ENCODE data around the gene RDH13.

Gene RDH13

DNA sequence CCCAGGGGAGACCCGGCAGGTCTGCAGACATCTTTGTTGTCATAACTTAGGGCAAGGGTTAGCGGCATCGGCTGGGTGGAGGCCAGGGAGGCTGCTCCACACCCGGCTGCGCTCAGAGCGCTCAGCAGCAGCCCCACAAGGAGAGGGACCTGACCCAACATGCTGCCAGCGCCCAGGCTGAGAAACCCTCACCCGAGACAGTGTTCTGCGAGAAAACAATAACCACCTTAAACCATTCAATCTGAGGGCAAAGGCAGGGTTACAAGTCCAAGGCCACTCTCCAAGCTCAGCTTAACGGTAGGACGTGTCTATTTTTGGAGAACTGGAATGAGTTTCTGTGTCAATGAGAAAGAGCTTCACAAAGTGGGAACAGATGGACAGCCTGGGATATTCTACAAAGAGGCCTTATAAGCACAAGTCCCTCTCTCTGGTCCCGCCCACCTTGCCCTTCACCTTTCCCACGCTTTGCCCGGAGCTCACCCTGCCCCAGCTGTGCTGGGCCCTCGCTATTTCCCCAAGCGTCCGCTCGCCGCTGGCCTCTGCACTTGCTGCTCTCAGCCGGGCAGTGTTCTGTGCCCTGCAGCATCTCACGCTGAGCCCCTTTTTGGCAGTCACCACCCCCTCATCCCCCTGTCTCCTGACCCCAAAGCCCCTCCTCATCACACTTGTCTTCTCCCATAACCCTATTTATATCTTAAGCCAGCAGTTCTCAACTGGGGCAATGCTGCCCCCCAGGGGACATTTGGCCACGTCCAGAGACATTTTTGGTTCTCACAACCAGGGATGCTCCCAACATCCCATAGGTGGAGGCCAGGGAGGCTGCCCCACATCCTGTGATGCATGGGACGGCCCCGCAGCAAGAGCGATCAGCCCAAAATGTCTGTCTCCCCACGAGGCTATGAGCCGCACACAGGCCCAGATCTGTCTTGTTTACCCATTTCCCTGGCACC, 36.9 kb upstream of the RDH13 start:
- Histone ChIP-seq H3K27ac (ENCODE audit: extremely low read depth, low read depth, low read length) (no peak overlapping the region), H3K9me3 (ENCODE audit: control insufficient read depth, insufficient read depth, low read depth, low read length) (no peaks in the 10 kb centered on the region), H3K4me1 (ENCODE audit: control insufficient read depth, insufficient read depth, low read length) (no peaks in the 10 kb centered on the region), H3K4me3 (ENCODE audit: low read depth, low read length) (no peak overlapping the region), H3K36me3 (ENCODE audit: control insufficient read depth in 2 of 2, insufficient read depth in 1 of 2, low read length in 2 of 2) (peaks cover 17 to 46% of the 10 kb centered on the region in 2 experiments; a peak in 2 of 3 replicates)
- ChIA-PET POLR2A (no interaction called here), CTCF (interaction anchor here (0.5 to 5.7 kb wide), 5 partner anchors 10 to 214 kb away, joined by 3 to 35 read pairs (median 4); no protein-coding TSS in a partner anchor)
- TF ChIP-seq, protein P1, sequence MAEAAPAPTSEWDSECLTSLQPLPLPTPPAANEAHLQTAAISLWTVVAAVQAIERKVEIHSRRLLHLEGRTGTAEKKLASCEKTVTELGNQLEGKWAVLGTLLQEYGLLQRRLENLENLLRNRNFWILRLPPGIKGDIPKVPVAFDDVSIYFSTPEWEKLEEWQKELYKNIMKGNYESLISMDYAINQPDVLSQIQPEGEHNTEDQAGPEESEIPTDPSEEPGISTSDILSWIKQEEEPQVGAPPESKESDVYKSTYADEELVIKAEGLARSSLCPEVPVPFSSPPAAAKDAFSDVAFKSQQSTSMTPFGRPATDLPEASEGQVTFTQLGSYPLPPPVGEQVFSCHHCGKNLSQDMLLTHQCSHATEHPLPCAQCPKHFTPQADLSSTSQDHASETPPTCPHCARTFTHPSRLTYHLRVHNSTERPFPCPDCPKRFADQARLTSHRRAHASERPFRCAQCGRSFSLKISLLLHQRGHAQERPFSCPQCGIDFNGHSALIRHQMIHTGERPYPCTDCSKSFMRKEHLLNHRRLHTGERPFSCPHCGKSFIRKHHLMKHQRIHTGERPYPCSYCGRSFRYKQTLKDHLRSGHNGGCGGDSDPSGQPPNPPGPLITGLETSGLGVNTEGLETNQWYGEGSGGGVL (tag by site-specific recombination; IDR thresholded peaks at IDR 0.05): no peak
- 0 out of 2 replicates have a peak, but pooled peaks have one; percentile 13 for TF ChIP-seq PRDM10 (tag by site-specific recombination; IDR thresholded peaks at IDR 0.05)

GRCh38 chr19:55098716-55099556, 36.0 kb upstream of the RDH13 start:
- TF ChIP-seq ZNF768 (tag by site-specific recombination; IDR thresholded peaks at IDR 0.05): no peak
- peak; percentile 80 for TF ChIP-seq ZIC2 (tag by site-specific recombination; IDR thresholded peaks at IDR 0.05)
- ChIA-PET CTCF (interaction anchor here (0.5 to 5.7 kb wide), 4 partner anchors 10 to 67 kb away, joined by 3 to 35 read pairs (median 4); no protein-coding TSS in a partner anchor), POLR2A (no interaction called here)
- Histone ChIP-seq H3K27ac (ENCODE audit: extremely low read depth, low read depth, low read length) (no peak overlapping the region), H3K36me3 (ENCODE audit: control insufficient read depth in 2 of 2, insufficient read depth in 1 of 2, low read length in 2 of 2) (peaks cover 15 to 53% of the 10 kb centered on the region in 2 experiments; a peak in 2 of 3 replicates), H3K4me3 (ENCODE audit: low read depth, low read length) (no peak overlapping the region), H3K4me1 (ENCODE audit: control insufficient read depth, insufficient read depth, low read length) (no peaks in the 10 kb centered on the region), H3K9me3 (ENCODE audit: control insufficient read depth, insufficient read depth, low read depth, low read length) (no peaks in the 10 kb centered on the region)

- Histone ChIP-seq H3K4me1 (ENCODE audit: control insufficient read depth, insufficient read depth, low read length) (no peaks in the 10 kb centered on the region), H3K9me3 (ENCODE audit: control insufficient read depth, insufficient read depth, low read depth, low read length) (no peaks in the 10 kb centered on the region), H3K36me3 (ENCODE audit: control insufficient read depth in 2 of 2, insufficient read depth in 1 of 2, low read length in 2 of 2) (peaks cover 13 to 47% of the 10 kb centered on the region in 2 experiments; a peak in 2 of 3 replicates), H3K27ac (ENCODE audit: extremely low read depth, low read depth, low read length) (no peak overlapping the region), H3K4me3 (ENCODE audit: low read depth, low read length) (no peak overlapping the region)
- ChIA-PET CTCF (interaction anchor here (0.5 to 5.7 kb wide), 3 partner anchors 9 to 178 kb away, joined by 3 to 35 read pairs (median 4); partner anchors contain the start of gene SYT5), POLR2A (no interaction called here)
- TF ChIP-seq SETDB1 (IDR thresholded peaks at IDR 0.05; ENCODE audit: insufficient read length, low read length): no peak
- TF ChIP-seq ZNF146 (tag by site-specific recombination; IDR thresholded peaks at IDR 0.05): no peak
- TF ChIP-seq ZNF311 (tag by site-specific recombination; IDR thresholded peaks at IDR 0.05; ENCODE audit: borderline replicate concordance): no peak
- no peak for TF ChIP-seq ZNF777 (tag by site-specific recombination; IDR thresholded peaks at IDR 0.05; ENCODE audit: borderline replicate concordance)
- TF ChIP-seq ZNF660 (tag by site-specific recombination; IDR thresholded peaks at IDR 0.05): no peak
- TF ChIP-seq PATZ1 (tag by site-specific recombination; IDR thresholded peaks at IDR 0.05): no peak
- no peak for TF ChIP-seq ZNF24 (tag by site-specific recombination; IDR thresholded peaks at IDR 0.05)
- TF ChIP-seq, protein P2, sequence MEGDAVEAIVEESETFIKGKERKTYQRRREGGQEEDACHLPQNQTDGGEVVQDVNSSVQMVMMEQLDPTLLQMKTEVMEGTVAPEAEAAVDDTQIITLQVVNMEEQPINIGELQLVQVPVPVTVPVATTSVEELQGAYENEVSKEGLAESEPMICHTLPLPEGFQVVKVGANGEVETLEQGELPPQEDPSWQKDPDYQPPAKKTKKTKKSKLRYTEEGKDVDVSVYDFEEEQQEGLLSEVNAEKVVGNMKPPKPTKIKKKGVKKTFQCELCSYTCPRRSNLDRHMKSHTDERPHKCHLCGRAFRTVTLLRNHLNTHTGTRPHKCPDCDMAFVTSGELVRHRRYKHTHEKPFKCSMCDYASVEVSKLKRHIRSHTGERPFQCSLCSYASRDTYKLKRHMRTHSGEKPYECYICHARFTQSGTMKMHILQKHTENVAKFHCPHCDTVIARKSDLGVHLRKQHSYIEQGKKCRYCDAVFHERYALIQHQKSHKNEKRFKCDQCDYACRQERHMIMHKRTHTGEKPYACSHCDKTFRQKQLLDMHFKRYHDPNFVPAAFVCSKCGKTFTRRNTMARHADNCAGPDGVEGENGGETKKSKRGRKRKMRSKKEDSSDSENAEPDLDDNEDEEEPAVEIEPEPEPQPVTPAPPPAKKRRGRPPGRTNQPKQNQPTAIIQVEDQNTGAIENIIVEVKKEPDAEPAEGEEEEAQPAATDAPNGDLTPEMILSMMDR (tag by site-specific recombination; IDR thresholded peaks at IDR 0.05): no peak
- no peak for TF ChIP-seq BCL11B (tag by site-specific recombination; IDR thresholded peaks at IDR 0.05; ENCODE audit: low read depth)
- TF ChIP-seq ZNF175 (tag by site-specific recombination; IDR thresholded peaks at IDR 0.05): no peak
- TF ChIP-seq HOXA7 (CRISPR knock-in tag; IDR thresholded peaks at IDR 0.05; ENCODE audit: borderline replicate concordance): no peak
- no peak for TF ChIP-seq ZNF248 (tag by site-specific recombination; IDR thresholded peaks at IDR 0.05)
These were observed 35.1 kb upstream of the RDH13 start for GRCh38 chr19:55097864-55098715.
